NCI-H2107 treated with DMSO at 0.1 percent for 48 hours (cell line): ENCODE data around the gene RNASE9.
"Not testable (repeated sequence)": the region's sequence is repeated elsewhere in the genome, so short reads cannot be mapped to it uniquely, and the experiment has no call there.

Experiments
- DNase-seq: peaks from one replicate; lab custom pipeline; 2025; ENCODE audit not compliant: unreplicated experiment; lab: John Stamatoyannopoulos, UW

RNASE9 gene

DNA sequence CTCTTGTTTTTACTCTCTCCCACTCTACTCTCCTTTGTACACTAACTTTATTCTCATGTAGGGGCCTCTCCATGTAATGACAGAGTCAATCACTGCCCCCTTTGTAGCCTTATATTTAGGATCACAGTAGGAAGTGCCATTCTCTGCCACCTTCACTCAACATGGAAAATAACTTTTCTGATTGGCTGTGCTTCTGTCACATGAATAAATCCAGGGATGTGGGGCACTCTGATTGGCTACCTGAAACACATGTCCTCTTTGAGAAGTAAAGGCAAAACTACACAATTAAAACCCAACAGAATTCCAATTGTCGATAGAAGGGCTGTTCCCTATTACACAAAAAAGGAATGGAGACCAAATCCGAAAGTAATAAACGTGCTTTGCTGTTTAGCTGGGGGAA is at the start of gene RNASE9:
Gene RNASE9 (minus strand): TSS at position 87 of the 400 bp plus-strand sequence.
- DNase-seq: no peak

- peak; percentile 91 for DNase-seq
Measured at GRCh38 chr14:20610002-20610765, 49.3 kb upstream of the RNASE9 start.

DNA sequence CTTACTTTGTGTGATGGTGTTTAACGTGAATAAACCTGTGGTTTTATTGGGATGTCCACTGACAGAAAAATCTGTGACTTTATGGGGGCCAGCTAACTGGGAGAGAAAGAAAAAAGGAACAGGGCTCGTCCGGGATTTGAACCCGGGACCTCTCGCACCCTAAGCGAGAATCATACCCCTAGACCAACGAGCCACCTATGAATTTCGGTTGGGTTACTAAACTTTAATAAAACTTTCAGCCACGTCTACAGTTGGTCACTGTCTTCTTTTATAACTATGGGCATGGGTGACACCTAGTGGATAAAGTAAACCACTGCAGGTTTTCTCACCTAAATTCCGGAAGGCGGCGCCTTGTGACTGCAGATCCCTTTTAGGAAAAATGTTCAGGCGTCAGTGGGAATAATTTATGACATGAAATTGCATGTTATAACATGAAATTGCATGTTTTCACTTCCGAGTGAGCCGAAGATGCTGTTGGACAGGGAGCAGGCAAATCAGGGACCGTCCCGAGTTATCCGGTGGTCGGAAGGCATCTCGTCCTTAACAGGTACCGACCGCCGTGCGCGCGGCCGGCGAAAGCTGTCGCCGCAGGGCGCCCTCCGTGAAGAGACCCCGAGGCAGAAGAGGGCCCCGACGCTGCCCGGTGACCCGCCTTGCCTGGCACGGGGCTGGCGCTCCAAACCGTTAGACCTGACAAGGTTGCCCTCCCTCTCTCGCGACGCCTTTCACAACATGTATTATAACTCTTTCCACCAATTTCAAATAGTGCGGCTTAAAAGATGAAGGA is 48.6 kb upstream of the RNASE9 start:
- DNase-seq: peak; percentile 97

GRCh38 chr14:20608383-20609110 is 47.7 kb upstream of the RNASE9 start:
- DNase-seq: no peak

- no peak for DNase-seq
Measured at GRCh38 chr14:20607617-20608016, 46.8 kb upstream of the RNASE9 start.

DNA sequence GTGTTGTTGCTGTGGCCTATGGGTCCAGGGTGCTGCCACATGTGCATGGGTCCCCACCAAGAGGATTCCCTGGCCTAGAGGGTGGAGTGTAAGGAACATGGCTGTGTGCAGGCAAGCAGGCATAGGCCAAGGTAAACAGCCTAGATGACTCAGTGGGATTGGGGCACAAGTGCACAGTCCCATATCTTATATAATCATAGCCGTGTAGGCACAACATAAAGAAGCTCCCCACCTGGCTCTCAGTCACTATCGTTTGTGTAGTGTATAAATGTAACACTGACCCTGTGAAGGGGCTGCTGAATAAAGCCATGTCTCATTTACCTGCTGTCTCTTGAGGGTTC is 46.0 kb upstream of the RNASE9 start:
- no peak for DNase-seq

DNA sequence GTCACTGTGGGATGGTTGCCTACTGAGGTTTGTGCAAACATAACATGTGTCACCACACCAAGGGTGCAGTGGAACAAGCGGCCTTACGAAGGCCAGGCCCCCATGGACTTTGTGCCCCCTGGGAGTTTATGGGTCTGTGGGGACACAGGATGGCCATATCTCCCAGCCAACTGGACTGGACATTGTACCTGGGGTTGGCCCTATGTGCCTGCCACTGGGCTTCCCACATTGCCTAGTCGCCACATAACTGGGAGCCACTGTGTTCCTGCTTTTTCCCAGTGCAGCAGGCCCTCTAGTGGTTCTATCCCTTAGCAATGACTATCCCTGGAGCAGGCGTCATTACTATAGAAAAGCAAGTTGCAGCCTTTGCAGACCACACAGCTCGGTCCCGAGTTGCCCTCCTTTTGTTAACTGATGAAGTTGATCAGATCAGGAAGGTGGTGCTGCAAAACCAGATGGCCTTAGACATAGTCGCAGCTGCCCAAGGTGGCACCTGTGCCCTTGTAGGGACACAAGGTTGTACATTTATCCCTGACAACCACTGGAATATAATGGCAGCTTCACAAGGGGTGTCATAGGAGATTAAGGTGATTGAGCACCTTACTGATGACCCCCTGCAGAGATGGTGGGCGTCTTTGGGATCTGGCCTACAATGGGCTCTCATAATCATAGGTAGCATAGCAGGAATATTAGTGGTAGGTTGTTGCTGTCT is 45.5 kb upstream of the RNASE9 start:
- peak; percentile 56 for DNase-seq

DNA sequence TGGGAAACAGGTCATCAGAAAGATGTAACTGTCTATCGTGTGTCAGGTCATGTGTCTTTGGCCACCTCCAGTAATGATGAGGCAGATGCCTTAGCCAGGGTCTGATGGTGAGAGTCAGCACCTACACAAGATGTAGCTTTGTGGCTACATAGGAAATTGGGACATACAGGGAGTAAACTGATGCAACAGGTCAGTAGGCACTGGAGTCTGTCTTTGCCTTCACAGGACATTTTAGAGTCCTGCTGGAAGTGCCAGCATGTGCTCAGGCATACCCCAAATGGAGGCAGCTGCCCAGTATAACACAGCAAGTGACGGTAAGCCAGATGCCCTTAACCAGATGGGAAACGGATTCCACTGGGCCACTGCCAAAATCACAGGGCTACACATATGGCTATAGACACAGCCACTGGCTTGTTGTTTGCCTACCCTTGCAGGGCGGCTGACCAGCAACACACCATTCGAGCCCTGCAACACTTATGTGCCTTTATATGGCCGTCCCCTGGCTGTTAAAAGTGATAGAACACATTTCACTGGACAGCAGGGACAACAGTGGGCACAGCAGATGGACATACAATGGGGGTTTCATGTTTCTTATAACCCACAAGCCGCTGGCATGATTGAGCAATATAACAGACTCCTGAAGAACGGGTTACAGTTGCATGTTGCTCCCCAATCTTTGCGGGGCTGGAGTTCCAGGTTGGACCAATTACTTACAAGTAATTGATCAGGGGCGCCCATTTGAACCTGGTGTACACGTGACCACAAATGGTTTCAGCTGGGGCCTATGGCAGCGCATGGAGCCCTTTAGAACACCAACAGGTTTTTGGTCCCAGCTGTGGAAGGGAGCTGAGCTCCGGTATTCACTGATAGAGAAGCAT is 43.2 kb upstream of the RNASE9 start:
- peak; percentile 22 for DNase-seq

DNA sequence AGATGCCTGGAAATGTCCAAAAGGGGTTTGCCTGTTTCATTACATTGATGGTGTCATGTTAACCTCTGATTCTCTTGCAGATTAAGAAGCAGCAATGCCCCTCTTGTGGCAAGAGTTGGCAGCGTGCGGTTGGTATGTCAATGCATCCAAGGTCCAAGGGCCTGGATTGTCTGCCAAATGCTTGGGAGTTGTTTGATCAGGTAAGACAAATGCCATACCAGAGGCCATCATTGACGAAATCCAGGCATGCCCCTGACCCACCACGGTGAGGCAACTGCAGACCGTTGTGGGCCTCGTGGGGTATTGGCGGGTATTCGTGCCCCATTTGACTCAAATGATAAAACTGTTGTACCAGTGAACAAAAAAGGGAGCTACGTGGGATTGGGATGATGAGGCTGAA is 41.7 kb upstream of the RNASE9 start:
- DNase-seq: no peak

DNA sequence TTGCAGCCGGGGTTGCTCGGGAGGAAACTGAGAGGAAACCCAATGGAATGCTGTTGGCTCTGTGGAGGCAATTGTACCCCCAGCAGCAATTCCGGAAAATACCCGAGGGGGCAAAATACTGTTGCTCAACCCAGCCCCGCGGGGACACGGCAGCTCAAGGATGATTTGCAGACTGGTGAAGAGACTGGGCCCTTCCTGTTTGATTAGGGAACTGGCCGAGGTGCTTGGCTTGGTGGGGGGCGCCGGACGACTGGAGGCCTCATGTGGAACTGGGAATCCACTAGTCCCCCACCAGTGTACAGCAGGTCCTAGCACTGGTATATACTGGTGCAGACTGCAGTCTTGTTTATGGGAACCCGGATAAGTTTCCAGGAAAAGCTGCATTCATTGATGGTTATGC is 40.7 kb upstream of the RNASE9 start:
- DNase-seq: no peak

- no peak for DNase-seq
Measured at GRCh38 chr14:20597108-20597507, 36.3 kb upstream of the RNASE9 start.

DNA sequence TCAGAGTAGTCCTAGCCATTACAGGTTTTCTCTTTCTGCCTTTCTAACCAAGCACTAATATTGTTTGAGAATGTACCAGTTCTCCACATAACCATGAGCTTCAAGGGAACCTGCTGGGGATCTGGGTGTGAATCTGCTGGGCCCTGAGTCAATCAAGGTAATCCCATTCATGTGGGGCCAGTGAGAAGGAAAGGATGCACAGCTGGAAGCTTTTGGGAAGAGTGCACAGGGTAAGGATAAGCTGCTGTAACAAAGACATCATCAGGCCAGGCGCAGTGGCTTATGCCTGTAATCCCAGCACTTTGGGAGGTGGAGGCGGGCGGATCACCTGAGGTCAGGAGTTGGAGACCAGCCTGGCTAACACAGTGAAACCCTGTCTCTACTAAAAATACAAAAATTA is 34.9 kb upstream of the RNASE9 start:
- not testable (repeated sequence) for DNase-seq

DNA sequence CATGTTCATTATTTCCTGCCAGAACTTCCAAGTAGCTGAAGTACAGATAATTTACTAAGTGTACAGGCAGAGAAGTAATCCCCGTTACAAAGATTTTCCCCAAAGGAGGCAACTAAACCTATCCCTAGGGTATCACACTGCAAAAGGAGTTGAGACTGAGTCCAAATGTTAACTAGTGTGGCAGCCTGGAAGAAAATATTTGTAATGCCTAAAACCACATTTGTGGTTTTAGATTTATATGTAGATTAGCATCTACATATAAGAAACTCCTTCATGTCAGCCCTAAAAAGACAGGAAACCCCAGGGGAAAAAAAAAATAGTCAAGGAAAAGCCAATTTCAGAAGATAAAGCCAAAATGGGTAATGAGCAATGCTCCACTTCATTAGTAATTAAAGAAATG is 31.7 kb upstream of the RNASE9 start:
- DNase-seq: no peak

DNA sequence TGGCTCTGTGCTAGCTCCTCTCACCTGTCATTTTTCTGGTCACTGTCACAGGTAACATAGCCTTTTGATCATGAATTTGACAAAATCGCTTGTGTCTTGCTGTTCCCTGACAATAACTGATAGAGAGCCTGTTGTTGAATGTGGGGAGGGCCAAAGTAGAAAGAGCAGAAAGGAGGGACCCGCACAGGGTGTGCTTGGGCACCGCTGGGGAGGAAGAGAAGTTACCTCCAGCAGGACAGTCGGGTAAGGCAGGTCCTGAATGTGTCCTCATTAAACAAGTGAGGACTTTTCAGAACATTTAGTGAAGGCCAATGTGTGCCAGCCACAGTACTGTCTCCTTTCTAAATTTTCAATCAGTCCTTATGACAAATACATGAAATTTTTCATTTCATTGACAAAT is 30.4 kb upstream of the RNASE9 start, which contains the start of gene RNASE12:
Gene RNASE12 (minus strand): TSS at position 142 of the 400 bp plus-strand sequence. CDS start 653 bp downstream, outside the sequence.
- DNase-seq: no peak

GRCh38 chr14:20587489-20588154 is 26.8 kb upstream of the RNASE9 start, which contains the start of gene RNASE11:
RNASE11 (minus strand) TSS chr14:20588001.
- DNase-seq: no peak

GRCh38 chr14:20583908-20584307 is 23.1 kb upstream of the RNASE9 start:
- DNase-seq: no peak

- no peak for DNase-seq
Measured at GRCh38 chr14:20583142-20583541, 22.3 kb upstream of the RNASE9 start.

DNA sequence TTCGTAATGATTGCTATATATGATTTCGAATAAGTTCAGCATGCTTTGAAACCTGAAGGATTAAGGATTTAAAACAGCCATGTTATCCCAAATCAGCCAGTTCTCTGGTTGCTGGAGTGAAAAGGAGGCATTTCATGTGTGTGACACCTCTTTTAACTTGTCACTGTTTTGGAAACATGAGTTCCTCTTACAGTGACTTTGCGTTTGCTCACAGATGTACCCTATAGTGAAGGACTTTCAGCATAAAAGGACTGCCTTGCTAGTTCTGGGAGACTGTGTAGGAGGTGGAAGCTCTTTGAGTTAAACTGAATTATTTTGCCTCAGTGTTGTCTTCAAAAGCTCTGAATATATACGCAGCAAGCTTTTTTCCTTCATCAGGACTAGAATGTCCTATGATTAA is 19.4 kb upstream of the RNASE9 start:
- no peak for DNase-seq

GRCh38 chr14:20578784-20579502 is 18.1 kb upstream of the RNASE9 start:
- no peak for DNase-seq
